ENCODE results near the gene ZNF674.
A peak's percentile ranks its signal among the peaks of the same experiment; 100 is the strongest.

ZNF674 gene

DNA sequence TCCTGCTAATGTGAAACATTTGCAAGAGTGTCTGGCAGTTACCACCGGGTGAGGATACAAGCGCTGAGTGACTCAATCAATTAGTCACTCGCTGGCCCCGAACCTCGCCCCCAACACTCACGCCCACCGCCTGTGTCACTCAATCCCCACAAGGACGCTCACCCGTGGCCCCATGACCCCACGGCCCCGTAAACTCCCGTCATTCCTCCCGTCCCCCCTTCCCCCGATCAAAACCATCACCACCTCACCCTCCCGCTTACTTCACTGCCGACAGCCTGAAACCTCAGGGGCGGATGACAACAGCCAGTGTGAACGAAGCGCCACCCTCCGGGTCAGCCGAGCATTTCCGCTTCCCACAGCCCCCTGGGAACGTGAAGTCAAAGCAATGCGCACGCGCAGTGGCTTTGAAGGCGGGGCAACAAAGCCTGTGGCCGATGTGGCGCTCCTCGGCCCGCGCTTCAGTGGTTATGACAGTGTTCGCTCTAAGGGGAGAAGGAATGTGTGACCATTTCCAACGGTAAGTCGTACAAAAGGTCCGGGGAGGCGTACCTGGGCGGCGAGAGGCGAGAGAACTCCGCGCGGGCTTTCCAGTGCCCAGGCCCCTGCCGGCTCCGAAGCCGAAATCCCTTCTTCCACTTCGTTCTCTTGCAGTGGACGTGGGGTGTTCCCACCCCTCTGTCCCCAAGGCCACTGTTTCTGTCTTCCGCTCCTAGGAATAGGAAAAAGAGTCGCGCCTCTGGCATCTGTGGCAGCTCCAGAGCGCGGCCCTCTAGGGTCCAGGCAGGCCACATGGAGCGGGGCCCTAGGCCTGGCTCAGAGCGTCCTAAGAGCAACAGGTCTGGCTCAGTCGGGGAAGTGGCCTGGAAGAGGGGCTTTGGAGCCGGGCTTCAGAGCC lies at the start of gene ZNF674:
Gene ZNF674 (minus strand): TSS at position 311 of the 895 bp plus-strand sequence. CDS start 3,334 bp downstream, outside the sequence.
- DNase-seq: peak; percentile 57

DNA sequence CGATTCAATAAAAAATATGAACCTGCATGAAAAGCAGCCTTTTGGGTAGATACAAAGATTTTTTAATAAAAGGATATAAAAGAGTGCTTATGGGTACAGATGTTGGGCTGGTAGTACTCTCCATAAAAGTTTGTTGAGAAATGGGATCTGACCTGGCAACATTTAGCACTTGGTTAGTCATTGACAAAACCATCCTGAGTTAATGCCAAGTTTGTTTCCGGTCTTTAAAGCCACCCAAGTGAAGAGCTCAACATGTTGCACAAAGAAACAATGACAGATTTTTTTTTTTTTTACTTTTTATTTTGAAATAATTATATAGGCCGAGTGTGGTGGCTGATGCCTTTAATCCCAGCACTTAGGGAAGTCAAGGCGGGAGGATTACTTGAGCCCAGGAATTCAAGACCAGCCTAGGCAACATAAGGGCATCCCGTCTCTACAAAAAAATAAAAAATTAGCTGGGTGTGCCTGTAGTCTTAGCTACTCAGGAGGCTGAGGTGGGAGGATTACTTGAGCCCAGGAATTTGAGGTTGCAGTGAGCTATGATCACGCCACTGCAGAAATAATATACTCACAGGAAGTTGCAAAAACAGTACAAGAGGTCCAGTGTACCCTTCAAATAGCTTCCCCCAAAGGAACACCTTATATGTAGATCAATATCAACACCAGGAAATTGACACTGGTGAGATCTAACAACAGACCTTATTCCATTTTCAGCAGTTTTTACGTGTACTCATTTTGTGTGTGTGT lies 44.9 kb upstream of the ZNF674 start:
- no peak for DNase-seq

DNA sequence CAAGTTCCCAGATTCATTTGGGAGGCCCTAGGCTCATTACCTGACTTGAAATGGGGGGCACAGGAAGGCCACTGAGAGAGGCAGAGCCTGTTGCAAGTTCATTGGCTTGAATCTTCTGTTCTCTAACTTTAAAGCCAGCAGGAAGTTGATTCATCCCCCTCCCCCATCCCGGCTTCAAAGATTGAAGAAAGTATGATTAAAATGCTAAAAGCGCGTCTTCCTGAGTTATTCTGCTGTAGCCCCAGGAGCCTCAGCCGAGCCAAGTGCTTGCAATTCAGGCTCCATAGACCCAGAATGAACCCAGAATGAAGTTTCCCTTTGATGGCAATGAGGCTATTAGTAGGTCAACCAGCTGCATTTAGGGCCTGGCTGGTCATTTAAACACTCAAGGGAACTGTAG lies 43.0 kb upstream of the ZNF674 start:
- DNase-seq: no peak

DNA sequence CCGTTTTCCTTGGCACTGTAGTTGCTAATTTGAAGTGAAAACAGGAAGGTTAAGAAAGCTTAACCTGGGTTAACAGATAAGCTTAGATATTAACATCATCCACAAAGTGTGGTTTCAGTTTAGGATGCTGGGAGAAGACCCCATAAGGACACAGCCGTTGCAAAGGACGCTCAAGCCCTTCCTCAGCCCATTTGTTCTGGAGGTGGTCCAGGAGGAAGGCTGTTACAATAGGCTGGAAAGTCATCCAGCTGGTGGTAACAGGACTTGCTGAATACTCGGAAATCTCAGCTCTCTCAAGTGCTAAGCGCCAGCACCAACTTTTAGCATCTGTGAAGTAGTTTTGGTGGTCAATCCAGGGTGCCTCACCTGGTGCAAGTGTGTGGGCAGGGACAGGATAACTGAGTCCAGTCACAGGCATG lies 42.5 kb upstream of the ZNF674 start:
- DNase-seq: no peak

DNA sequence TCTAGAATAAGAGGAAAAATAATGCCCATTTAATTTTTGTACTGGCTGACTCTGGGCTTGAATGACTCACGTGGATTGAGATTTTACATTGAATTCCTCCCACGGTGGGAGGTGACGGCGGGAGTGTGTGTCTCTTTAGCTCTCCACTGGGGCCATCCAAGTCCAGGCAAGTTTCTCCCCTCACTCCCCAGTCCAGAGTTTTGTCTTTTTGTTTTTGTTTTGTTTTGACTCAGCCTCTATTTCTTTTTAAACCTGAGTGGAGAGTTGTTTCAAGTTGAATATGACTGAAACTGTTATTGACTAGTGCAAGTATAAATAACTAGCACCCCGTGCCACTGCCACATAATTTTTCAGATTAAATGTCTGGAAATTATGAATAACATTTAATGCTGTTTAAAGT lies 41.9 kb upstream of the ZNF674 start:
- no peak for DNase-seq

DNA sequence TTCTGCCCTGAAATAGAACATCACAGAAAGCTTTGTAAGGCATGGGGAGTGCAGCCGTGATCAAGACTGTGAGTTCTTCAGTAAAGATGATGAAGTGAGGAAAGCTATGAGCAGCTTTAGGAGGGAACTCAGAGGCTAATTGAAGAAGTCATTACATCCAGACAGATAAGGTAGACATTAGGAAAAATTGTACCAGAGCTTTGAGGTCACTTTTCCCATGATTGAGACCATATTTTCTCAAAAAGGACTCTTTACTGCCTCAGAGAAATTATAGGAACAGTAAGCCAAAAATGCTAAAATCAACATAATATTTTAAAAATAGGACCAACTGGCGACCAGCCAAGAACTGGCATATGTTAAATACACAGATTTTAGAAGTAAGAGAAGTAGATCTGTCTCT lies 39.5 kb upstream of the ZNF674 start:
- no peak for DNase-seq

DNA sequence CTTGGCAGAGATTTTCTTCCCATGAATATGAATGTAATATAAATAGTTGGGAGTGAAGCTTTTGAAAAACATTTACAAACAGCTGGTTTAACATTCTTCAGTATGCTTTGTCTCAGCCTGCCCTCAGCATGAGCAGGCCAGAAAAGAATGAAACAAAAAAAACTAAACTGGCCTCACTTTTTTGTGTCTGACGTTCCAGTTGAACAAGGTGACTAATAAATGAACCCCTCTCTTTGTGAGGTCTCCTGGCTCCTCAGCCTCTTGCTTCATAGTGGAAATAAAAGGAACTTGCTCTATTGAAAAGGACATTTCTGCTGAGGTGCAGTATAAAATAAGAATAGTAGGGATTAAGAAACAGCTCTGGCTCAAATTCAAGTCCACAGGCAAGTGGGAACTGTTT lies 37.7 kb upstream of the ZNF674 start:
- DNase-seq: no peak

DNA sequence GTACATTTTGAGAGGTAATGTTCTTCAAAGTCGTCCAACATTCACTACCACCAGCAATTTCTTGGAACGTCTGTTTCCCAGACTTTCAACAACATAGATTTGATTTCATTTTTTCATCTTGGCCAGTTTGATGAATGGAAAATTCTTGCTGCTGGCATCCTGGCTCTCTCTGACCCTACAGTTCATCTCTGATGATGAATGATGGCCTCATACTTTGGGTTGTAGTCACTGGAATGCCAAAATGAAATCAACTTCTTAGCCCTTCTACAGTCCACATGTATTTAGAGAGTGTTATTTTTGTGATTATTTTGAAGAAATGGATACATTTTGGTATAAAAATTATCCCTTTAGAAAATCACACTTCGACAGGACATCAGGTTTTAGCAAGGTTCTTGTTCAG lies 37.1 kb upstream of the ZNF674 start:
- DNase-seq: no peak

DNA sequence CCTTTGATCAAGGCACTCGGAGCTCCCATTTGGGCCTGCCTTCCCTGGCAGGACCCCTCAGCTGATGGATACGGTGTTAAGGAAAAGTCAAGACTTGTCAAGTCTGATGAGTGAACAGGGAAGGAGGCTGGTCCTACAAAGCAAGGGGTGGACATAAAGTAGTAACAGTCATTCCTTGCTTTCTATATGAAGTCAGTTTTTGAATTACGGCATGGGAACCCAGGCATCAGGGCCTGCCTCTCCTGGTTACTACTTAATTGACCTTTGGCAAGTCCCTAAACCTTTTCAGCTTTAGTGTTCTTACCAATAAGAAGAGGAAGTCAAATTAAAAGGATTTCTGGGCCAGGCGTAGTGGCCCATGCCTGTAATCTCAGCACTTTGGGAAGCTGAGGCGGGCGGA lies 35.4 kb upstream of the ZNF674 start:
- no peak for DNase-seq

DNA sequence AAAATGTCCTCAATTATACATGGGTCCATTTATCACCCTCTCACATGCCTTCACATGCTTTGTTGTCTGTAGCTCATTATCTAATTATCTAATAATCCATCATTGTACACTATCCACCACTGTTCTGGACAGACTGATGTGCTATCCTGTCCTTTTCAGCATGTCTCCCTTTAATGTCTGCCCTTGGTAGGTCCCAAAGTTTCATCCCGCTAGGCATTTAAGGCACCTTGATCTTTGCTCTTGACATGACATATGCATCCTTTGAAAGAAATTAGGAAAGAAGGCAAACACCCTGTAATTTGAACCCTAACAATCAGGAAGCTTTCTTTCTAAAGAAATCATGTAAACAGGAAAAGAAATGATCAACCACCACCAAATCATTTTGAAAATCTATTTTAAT lies 34.0 kb upstream of the ZNF674 start:
- no peak for DNase-seq

DNA sequence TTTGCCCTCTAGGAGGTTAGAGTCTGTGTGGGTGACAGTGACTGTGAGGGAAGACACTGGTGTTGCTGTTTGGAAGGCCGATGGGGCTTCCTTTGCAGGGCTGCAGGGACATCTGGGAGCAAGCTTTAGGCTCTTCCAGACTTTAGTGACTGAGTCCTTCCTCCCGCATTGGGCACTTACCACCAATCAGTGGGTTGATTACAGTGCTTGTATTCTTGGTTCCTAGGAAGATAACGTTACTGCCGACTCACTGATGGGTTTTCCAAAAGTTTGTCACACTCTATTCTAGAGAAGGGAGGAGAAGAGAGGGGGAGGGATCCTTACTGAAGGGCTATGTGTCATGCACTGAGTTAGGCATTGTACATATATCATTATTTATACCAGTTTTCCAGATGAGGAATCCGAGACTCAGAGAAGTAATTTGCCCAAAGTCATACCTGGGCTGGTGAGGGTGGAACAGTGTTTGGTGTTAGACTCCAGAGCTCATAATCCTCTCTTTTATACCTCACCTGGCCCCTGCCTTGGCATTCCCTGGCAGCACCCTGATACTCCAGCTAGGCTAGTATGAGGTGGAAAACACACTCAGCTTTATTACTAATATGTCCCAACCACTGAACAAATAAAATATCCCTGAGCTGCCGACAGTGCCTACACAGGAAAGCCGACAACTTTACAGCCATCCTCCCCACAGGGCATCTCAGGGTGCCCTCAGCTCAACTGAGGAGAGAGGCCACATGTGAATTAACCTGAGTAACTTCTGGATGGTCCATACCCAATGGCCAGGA lies 32.2 kb upstream of the ZNF674 start:
- DNase-seq: no peak

DNA sequence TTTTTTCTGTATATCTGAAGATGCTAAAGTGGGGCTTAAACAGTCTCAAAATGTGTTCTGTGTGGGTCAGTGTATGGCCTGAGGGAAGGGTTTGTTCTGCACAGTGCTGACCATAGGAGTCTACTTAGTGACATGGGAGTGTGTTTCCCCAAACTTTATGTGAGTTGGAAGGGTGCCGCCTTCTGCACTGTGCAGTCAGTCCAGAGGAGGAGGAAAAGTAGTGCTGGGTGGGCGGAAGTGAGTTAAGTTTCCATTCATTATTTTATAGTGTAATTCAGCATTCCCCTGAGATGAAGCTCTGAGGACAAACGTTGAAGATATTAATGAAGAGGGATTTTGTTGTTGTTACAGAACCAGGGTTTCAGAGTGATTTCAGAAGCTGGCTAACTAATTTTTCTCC lies 31.2 kb upstream of the ZNF674 start:
- no peak for DNase-seq

DNA sequence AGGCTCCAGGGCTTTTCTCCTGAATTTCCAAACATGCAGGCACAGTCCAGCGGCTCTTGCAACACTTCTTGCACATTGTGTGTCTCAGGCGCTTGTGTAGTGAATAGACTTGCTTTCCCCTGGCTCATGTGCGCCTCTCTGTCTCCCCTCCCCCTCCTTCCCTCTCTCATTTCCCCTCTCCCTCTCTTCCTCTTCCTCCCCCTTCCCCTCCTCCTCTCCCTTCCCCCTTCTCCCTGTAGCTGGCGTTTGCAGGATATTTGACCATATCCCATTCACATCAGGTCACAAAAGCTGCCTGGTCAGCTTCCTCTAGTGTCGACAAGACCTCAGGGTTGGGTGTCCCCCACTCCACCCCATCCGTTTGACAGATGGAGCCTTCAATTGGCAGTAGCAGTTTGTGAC lies 30.8 kb upstream of the ZNF674 start:
- no peak for DNase-seq

DNA sequence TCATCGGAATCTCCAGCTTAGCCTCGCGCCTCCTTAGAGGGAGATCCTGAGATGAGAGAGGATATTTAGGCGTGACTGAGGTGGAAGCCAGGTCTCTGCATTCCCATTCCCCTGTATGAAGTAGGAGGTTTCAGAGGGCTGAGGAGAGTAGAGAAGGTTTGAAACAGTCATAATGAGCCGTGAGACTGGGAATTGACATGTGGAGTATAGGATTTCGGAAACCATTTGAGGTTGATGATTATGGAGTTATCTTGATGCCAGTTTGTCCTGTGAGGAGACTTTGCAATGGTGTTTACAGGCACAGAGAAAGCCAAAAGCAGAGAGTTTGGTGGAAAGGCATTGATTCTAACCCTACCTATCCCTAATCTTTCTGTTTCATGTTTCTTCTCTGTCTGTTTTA lies 30.4 kb upstream of the ZNF674 start:
- DNase-seq: no peak

DNA sequence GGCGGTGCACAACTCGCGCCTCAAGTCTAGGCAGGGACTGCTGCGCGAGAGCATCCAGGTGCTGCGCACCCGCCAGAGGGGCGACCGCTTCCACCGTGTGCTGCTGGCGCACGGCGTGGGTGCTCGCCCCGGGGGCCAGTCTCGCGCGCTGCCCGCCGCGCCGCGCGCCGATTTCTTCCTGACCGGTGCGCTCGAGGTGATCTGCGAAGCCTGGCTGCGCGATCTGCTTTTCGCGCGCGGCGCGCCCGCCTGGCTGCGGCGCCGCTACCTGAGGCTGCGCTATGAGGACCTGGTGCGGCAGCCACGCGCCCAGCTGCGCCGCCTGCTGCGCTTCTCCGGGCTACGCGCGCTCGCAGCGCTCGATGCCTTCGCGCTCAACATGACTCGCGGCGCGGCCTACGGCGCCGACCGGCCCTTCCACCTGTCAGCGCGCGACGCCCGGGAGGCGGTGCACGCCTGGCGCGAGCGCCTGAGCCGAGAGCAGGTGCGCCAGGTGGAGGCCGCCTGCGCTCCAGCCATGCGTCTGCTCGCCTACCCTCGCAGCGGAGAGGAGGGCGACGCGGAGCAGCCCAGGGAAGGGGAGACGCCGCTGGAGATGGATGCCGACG lies 29.7 kb upstream of the ZNF674 start:
- no peak for DNase-seq

DNA sequence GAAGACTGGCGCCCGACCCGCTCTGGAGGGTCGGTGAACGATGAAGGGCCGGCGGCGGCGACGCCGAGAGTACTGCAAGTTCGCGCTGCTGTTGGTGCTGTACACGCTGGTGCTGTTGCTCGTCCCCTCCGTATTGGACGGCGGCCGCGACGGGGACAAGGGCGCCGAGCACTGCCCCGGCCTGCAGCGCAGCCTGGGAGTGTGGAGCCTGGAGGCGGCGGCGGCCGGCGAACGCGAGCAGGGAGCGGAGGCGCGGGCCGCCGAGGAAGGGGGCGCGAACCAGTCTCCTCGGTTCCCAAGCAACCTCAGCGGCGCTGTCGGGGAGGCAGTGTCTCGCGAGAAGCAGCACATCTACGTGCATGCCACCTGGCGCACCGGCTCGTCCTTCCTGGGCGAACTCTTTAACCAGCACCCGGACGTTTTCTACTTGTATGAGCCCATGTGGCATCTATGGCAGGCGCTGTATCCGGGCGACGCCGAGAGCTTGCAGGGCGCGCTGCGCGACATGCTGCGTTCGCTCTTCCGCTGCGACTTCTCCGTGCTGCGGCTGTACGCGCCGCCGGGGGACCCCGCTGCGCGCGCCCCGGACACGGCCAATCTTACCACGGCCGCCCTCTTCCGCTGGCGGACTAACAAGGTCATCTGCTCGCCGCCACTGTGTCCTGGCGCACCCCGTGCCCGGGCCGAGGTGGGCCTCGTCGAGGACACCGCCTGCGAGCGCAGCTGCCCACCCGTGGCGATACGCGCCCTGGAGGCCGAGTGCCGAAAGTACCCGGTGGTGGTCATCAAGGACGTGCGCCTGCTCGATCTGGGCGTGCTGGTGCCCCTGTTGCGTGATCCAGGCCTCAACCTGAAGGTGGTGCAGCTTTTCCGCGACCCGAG lies 28.9 kb upstream of the ZNF674 start:
- peak; percentile 56 for DNase-seq

DNA sequence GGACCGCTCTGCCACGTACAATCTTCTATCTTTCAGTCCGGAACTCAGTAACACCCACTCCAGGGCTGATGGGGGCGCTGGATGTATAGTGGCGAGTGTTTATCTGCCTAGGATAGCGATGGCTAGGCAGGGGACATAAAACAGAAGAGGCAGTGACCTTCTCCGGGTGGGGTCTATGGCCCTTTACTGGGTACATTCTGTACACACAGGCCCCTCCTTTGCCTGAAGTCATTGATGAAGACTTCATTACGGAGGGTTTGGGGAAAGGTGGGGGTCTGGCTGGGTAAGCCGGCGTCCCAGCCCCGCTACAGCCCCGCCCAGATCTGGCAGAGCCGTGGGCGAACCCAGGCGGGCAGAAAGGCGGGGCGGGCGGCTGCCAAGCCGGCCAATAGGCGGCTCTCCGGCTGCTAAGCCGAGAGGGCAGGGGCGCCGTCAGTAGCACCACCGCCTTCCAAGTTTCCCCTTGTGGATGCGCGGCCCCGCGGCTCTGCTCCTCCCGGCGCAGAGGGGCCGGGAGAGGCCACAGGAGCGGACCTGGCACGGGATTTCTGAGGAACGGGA lies 28.2 kb upstream of the ZNF674 start, which contains the start of gene CHST7:
Gene CHST7 (plus strand): TSS at position 435 of the 561 bp plus-strand sequence. CDS start 167 bp downstream, outside the sequence.
- DNase-seq: peak; percentile 58

DNA sequence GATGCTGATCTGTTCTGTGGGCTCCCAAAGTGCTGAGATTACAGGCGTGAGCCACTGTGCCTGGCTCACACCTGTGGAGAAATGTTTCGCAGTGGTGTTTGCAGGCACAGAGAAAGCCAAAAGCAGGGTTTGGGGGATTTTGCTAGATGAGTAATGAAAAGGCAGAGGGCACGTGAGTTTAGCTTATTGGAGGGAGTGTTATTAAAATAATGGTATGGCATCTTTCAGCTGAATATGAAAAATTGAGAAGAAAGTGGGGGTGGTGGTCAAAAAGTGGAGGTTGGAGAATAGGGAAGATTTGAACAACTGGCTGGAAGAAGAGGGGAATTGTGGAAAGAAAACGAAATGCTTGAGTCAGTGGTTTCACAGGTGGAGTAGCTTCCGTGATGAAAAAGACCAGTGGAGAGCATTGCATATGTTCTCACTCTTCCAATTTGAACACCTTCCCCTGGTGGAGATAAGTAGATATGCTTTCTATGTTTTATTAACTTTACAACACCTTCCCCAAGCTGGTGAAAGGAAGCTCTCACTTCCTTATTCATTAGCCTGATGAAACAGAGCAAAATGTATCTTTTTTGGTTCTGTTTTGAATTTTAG lies 27.2 kb upstream of the ZNF674 start:
- no peak for DNase-seq

DNA sequence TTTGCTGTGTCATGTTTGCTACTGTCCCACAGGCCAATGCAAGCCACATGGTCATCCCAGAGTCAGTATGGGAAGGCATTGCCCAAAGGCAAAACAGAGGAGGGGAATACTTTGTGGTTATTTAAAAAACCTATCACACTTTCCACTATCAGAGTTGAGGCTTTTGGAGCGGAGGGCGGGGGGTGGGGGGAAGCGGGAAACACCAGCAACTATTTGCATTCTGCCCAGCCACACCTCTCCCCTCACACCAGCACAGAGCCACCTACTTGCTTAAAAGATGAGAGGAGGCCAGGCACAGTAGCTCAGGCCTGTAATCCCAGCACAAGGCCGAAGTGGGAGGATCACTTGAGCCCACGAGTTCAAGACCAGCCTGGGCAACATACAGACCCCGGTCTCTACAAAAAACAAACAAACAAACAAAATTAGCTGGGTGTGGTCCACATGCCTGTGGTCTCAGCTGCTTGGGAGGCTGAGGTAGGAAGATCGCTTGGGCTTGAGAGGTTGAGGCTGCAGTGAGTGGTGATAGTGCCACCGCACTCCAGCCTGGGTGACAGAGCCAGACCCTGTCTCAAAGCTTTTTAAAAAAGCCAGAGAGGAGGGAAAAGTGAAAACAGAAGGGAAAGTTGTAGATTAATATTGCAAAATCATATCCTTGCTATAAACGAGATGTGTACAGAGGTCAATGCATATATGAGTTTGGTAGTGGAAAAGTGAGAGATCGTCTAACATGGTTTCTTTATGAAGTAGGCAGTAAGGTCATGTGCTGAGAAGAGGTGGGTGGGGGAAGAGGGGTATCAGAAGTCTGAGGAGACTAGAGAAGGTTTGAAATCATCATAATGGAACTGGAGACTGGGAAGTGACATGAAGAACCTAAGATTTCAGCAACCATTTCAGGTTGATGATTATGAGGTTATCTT lies 26.5 kb upstream of the ZNF674 start:
- DNase-seq: no peak

DNA sequence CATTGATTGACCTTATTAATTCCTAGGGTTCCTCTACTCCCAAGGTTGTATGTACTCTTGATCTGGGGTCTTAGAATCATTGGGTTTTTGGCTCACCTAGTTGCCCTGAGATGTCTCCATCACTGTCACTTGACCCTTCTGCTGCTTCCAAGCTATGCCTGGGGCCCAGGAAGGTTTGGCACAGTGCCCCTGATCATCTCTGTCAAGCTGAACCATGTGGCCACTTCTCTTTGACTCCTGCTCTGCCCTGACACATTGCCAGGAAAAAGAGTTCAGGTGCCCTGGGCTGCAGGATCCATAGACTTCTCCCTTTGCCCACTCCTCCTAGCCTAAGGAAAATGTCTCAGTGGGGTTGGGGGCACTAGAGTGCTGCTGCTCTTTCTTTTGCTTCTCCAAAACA lies 24.4 kb upstream of the ZNF674 start:
- DNase-seq: no peak

All from 8988T (cell line).